Daoy (cell line): Measurements from ENCODE around the gene SYT7. TPM values are rescaled to one million over a fixed set of nuclear protein-coding genes. Genes with fewer than 3 reads are reported as not detected.
"Not testable (repeated sequence)": the region's sequence is repeated elsewhere in the genome, so short reads cannot be mapped to it uniquely, and the experiment has no call there.

Experiments used
- DNase-seq: peaks from one replicate; pipeline ENCODE4 v3.0.0-alpha.2; 2015; ENCODE audit warnings: low read depth
- total RNA-seq: library from RNA; depleted of rRNA; stranded (reverse); fragments of >200 nt; shearing (Covaris generic); gene quantifications from 2 replicates; pipeline ENCODE4 v1.2.3, GENCODE V29; 2014; rRNA removed

The SYT7 gene
- total RNA-seq, 1 experiment from 2014 or later = 0.34 TPM

DNA sequence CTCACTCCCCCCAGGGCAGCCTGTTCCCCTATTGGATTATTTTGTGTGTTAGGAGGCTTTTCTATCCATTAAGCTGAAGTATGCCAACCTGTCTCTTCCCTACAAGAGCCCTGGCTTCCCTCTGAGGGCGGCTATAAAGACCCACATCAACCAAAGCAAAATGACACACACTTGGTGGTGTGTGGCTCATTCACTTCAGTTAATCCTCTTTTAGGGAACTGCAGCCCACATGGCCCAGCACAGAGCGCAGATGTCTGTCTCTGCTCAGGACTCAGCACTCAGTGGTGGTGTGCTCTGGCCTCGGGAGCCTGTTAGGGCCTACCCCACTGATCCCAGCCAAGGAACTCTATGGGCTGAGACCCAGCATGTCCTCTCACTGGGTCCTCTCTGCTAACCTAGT lies 104.5 kb downstream of the SYT7 start:
- no peak for DNase-seq

DNA sequence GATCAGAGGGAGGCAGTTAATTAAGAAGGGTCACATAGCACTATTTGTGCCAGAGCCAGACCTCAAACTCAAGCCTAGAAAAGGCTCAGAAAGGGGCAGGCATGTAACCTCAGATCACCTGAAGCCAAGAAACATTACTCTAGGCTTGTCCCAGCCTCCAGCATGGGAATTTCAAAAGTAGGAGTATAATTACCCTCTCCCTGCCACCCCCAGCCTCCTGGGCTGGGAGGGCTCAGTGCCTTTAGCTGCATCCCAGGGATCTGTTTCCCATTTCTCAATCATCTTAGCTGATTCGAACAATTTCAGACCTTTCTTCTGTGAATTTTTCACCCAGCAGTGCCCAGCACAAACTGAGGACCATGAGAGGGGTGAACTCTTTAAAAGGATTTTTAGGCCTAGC lies 105.4 kb downstream of the SYT7 start:
- no peak for DNase-seq

DNA sequence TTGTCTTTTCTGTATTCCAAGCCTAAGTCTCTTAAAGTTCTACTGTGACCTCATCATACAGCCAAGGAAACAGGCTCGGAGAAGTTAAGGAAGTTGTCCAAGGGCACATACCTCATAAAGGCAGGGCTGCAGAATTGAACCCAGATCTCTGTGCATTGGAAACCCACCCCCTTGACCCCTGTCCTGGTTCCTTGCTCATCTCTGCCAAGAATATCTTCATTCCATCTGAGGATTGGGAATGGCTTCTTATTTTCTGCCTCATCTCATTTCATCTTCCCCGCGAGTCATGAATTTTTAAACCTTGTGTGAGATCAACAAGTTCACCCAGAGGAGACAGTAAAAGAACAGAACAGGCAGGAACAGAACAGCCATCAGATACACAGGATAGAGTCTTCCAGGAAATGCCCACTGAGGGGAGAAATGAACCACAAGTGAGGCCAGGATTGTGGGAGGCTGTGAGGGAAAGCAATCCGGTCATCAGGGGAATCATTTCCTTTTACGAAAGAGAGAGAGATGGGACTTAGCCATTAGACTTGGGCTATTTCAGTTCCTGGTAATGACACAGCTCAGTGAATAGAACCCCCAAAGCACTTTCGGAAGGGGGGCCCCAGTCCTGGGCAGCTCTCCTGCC lies 106.7 kb downstream of the SYT7 start:
- no peak for DNase-seq

DNA sequence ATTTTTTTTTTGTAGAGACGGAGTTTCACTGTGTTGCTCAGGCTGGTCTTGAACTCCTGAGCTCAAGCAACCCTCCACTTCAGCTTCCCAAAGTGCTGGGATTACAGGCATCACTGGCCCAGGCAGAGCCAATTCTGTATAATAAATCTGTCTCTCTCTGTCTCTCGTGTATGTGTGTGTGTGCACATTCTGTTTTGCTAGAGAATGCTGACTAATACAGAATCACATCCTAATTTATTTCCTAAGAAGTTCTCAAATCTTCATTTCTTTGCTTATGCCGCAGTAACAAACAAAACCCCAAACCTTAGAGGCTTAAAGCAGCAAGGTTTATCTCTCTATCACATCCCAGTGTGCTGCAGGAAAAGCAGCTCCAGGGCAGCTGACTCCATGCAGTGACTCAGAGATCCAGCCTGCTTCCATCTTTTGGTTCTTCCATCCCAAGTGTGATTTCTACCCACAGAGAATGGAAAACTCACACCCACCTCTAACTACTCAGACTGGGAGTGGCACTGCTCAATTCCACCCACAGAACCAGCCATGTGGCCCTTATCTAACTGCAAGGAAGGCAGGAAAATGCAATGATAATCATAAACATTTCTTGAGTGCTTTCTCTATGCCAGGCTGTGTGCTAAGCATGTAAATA lies 107.4 kb downstream of the SYT7 start:
- DNase-seq = no peak

DNA sequence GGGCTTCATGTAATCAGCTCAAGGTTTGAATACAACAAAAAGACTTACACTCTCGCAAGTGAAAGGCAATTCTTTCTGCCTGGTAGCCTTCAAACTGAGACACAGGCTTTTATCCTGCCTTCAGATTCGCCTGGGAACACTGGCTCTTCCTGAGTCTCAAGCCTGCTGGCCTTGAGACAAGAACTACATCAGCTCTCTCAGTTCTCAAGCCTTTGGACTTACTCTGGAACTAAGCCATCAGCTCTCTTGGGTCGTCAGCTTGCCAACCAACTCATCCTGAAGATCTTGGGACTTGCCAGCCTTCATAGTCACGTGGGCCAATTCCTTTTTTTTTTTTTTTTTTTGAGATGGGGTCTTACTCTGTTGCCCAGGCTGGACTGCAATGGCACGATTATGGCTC lies 108.0 kb downstream of the SYT7 start:
- no peak for DNase-seq

DNA sequence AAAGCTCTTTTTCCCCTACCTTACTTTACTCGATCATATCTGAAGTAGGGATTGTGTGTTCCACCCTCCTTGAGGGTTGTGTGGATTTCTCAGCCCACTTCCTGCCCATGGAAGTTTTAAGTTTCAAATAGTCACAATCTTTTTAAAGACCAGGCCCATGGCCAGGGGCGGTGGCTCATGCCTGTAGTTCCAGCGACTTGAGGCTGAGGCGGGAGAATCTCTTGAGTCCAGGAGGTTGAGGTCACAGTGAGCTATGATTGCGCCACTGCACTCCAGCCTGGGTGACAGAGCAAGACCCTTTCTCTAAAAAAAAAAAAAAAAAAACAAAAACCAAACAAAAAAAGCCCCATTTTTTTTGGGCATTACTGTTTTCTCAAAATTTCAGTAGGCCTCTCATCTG lies 108.6 kb downstream of the SYT7 start:
- no peak for DNase-seq

DNA sequence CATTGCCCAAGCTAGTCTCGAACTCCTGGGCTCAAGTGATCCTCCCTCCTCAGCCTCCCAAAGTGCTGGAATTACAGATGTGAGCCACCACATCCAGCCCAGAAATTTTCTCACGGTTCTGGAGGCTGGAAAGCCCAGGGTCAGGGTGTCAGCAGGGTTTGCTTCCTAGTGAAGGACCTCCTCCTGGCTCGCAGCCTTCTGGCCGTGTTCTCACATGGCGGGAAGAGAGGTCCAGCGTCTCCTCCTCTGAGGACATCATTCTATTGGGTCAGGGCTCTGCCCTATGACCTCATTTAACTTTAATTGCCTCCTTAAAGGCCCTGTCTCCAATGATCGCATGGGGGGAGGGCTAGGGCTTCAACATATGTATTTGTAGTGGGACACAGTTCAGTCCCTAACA lies 112.9 kb downstream of the SYT7 start:
- DNase-seq = no peak

DNA sequence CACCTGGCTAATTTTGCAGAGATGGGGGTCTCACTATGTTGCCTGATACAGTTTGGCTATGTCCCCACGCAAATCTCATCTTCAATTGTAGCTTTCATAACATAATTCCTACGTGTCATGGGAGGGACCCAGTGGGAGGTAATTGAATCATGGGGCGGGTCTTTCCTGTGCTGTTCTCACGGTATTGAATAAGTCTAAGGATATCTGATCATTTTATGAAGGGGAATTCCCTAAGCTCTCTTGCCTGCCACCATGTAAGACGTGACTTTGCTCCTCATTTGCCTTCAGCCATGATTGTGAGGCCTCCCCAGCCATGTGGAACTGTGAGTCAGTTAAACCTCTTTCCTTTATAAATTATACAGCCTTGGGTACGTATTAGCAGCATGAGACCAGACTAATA lies 113.3 kb downstream of the SYT7 start:
- DNase-seq = not testable (repeated sequence)

Other genes starting within 250 kb of the SYT7 start
- 153 and 180 TPM in 2 replicates for gene DDB1, start 248.0 kb downstream of the SYT7 start, total RNA-seq
- gene TKFC, start 247.8 kb downstream of the SYT7 start, total RNA-seq = 28.0 and 30.6 TPM in 2 replicates
- 12.4 and 14.6 TPM in 2 replicates for gene CYB561A3, start 219.2 kb downstream of the SYT7 start, total RNA-seq
- 40.2 and 49.4 TPM in 2 replicates for gene TMEM138, start 218.7 kb downstream of the SYT7 start, total RNA-seq
- 8.1 and 12.9 TPM in 2 replicates for gene TMEM216, start 188.5 kb downstream of the SYT7 start, total RNA-seq
- gene CPSF7, start 151.1 kb downstream of the SYT7 start, total RNA-seq = 16.6 and 22.3 TPM in 2 replicates
- gene SDHAF2, start 151.0 kb downstream of the SYT7 start, total RNA-seq = 46.7 and 61.0 TPM in 2 replicates
- gene LRRC10B, start 72.3 kb downstream of the SYT7 start, total RNA-seq = 0.23 and 1.8 TPM in 2 replicates
- gene DAGLA, start 99.3 kb upstream of the SYT7 start, total RNA-seq = 0.65 and 0.91 TPM in 2 replicates
- gene MYRF, start 171.6 kb upstream of the SYT7 start, total RNA-seq = 0.68 and 2.1 TPM in 2 replicates
- gene TMEM258, start 211.5 kb upstream of the SYT7 start, total RNA-seq = 61.1 and 70.8 TPM in 2 replicates
- gene FEN1, start 211.8 kb upstream of the SYT7 start, total RNA-seq = 145 and 148 TPM in 2 replicates
- 30.0 and 35.9 TPM in 2 replicates for gene FADS1, start 235.9 kb upstream of the SYT7 start, total RNA-seq
- 21.3 and 33.8 TPM in 2 replicates for gene FADS2, start 247.2 kb upstream of the SYT7 start, total RNA-seq